IPS-15b (cell line): ENCODE measurements around the gene TXNDC17.

Source experiments
- H3K27me3 ChIP-seq: one replicate; pipeline ENCODE4 v1.6.1; 2013; ENCODE audit warnings: low read length; ENCODE audit not compliant: control insufficient read depth, insufficient read depth
- H3K36me3 ChIP-seq: one replicate; pipeline ENCODE4 v1.6.1; 2013; ENCODE audit warnings: low read length; ENCODE audit not compliant: control insufficient read depth, insufficient read depth
- H3K4me1 ChIP-seq: one replicate; pipeline ENCODE4 v1.6.1; 2013; ENCODE audit warnings: mild to moderate bottlenecking, low read length; ENCODE audit not compliant: control insufficient read depth, insufficient read depth
- H3K4me3 ChIP-seq: one replicate; pipeline ENCODE4 v1.5.1; 2013; ENCODE audit warnings: low read depth, low read length
- H3K9ac ChIP-seq: one replicate; pipeline ENCODE4 v1.6.1; 2013; ENCODE audit warnings: low read depth, mild to moderate bottlenecking, low read length
- H3K9me3 ChIP-seq: one replicate; pipeline ENCODE4 v1.6.1; 2013; ENCODE audit warnings: mild to moderate bottlenecking, low read length; ENCODE audit not compliant: control insufficient read depth, insufficient read depth

The TXNDC17 gene

GRCh38 chr17:6608321-6608720, 32.5 kb upstream of the TXNDC17 start:
- H3K4me1 ChIP-seq = no peaks in the 10 kb centered on the region
- H3K9ac ChIP-seq = no peak overlapping the region
- H3K4me3 ChIP-seq = no peak overlapping the region
- H3K9me3 ChIP-seq = no peaks in the 10 kb centered on the region
- peaks cover 16% of the 10 kb centered on the region for H3K36me3 ChIP-seq
- no peaks in the 10 kb centered on the region for H3K27me3 ChIP-seq

DNA sequence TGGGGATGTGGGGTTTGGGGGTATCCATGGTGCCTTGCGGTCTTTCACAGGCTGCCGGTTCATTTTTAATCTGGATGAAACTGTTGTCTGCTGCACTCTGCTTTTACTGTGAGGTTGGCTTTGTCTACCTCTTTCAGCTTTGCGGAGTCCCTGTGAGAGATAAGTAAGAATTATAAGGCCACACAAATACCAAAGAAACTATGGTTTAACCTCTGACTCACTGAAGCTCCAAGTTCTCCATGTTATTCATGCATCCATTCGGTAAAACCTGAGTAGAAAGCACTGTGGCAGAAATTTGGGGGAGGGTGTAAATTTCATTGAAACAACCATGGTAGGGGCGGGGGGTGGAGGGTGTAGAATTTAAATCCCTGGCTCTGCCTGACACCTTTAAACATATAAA, 30.8 kb upstream of the TXNDC17 start:
- H3K4me1 ChIP-seq = no peaks in the 10 kb centered on the region
- H3K9ac ChIP-seq = no peak overlapping the region
- H3K27me3 ChIP-seq = no peaks in the 10 kb centered on the region
- H3K36me3 ChIP-seq = peaks cover 16% of the 10 kb centered on the region
- no peak overlapping the region for H3K4me3 ChIP-seq
- no peaks in the 10 kb centered on the region for H3K9me3 ChIP-seq

GRCh38 chr17:6611231-6611630, 29.6 kb upstream of the TXNDC17 start:
- Histone ChIP-seq H3K4me1 (no peaks in the 10 kb centered on the region), H3K4me3 (no peak overlapping the region), H3K9ac (no peak overlapping the region), H3K36me3 (peaks cover 12% of the 10 kb centered on the region), H3K27me3 (no peaks in the 10 kb centered on the region), H3K9me3 (no peaks in the 10 kb centered on the region)

DNA sequence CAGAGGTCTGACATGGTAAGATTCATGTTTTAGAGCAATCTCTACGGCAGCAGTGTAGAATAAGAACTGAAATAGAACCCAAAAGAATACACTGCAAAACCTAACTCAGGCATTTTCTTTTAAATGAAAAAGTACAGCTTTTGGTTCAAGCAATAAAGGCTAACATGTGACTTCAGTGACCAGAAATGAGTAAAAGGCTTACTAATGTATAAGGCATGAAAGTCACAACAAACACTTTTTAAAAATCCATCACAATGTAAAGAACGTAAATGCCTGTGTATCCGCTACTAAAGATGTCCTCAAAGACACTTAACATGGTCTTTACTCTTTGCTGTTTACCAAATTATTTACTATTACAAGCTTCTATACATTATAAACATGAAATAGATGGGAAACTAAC, 16.9 kb upstream of the TXNDC17 start:
- no peak overlapping the region for H3K9ac ChIP-seq
- H3K4me1 ChIP-seq = no peaks in the 10 kb centered on the region
- no peaks in the 10 kb centered on the region for H3K27me3 ChIP-seq
- peaks cover 10% of the 10 kb centered on the region for H3K36me3 ChIP-seq
- H3K4me3 ChIP-seq = no peak overlapping the region
- H3K9me3 ChIP-seq = no peaks in the 10 kb centered on the region

- no peaks in the 10 kb centered on the region for H3K4me1 ChIP-seq
- no peak overlapping the region for H3K9ac ChIP-seq
- H3K4me3 ChIP-seq = no peak overlapping the region
- no peaks in the 10 kb centered on the region for H3K9me3 ChIP-seq
- H3K36me3 ChIP-seq = peaks cover 8% of the 10 kb centered on the region
- H3K27me3 ChIP-seq = no peaks in the 10 kb centered on the region
Observed at GRCh38 chr17:6626616-6627015, 14.2 kb upstream of the TXNDC17 start.

DNA sequence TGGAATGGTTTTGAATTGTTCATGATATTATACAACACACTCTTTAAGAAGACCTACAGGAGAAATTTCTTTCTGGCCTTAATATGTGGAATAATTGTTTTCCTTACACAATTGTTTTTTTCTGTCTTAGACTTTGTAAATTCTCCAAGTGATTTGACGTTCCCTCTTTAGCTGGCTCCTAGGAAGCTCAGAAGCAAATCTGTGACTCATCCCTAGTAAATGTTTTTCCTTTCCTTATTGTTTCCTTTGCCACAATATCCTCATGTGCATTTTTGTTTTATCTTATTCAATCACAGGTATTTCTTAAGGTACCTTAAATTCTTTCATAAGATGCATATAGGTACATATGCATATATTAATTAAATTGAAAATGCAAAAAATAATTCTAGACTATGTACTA, 13.8 kb upstream of the TXNDC17 start:
- Histone ChIP-seq H3K9me3 (no peaks in the 10 kb centered on the region), H3K27me3 (no peaks in the 10 kb centered on the region), H3K4me1 (no peaks in the 10 kb centered on the region), H3K9ac (no peak overlapping the region), H3K4me3 (no peak overlapping the region), H3K36me3 (peaks cover 8% of the 10 kb centered on the region)

DNA sequence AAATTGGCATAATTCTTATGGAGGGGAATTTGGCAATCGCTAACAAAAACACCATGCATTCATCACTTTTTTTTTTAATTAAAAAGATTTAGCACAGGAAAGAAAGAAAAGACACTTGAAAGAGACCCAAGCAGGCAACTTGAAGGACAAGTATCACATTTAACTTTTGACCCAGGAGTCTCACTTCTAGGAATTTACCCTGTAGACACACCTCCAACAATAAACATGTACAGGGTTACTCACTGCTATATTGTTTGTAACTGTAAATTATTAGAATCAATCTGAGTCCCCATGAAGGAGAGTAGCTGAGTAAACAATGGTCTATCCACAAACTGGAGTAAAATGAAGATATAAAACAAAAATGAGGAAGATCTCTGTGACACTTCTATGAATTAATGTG, 10.5 kb upstream of the TXNDC17 start:
- no peaks in the 10 kb centered on the region for H3K4me1 ChIP-seq
- H3K4me3 ChIP-seq = no peak overlapping the region
- H3K27me3 ChIP-seq = no peaks in the 10 kb centered on the region
- H3K9me3 ChIP-seq = no peaks in the 10 kb centered on the region
- H3K36me3 ChIP-seq = peaks cover 8% of the 10 kb centered on the region
- no peak overlapping the region for H3K9ac ChIP-seq

DNA sequence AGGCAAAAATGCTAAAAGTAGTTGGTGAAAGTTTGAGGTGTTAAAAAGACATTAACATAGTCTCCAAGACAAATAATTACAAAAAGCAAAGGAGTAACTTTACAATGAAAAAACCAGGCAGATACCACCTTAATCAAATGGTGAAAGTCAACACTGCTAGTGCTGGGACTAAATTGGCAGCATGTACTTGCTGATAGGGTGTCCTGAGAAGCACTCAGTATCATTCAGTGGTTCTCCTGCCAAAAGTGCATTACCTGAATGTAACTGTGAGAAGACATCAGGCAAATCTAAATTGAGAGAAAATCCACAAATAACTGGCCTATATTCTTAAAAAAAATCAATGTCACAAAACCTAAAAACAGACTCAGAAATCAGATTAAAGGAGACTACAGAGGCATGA, 8.3 kb upstream of the TXNDC17 start:
- Histone ChIP-seq H3K4me3 (no peak overlapping the region), H3K27me3 (no peaks in the 10 kb centered on the region), H3K36me3 (peaks cover 8% of the 10 kb centered on the region), H3K4me1 (no peaks in the 10 kb centered on the region), H3K9ac (no peak overlapping the region), H3K9me3 (no peaks in the 10 kb centered on the region)

DNA sequence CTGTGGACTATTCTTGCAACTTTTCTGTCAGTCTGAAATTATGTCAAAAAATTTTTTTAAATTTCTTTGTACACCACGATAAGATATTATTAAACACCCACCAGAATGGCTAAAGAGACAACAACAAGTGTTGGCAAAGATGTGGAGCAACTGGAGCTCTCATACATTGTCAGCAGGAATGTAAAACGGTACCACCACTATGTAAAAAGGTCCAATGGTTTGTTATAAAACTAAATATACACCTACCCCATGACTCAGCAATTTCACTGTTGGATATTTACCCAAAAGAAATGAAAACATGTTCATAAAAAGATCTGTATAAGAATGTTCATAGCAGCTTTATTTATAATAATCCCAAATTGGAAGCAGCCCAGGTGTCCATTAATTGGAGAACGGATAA, 7.6 kb upstream of the TXNDC17 start:
- Histone ChIP-seq H3K4me3 (no peak overlapping the region), H3K27me3 (no peaks in the 10 kb centered on the region), H3K4me1 (no peaks in the 10 kb centered on the region), H3K9me3 (no peaks in the 10 kb centered on the region), H3K36me3 (peaks cover 4% of the 10 kb centered on the region), H3K9ac (no peak overlapping the region)

- H3K9me3 ChIP-seq = no peaks in the 10 kb centered on the region
- H3K27me3 ChIP-seq = no peaks in the 10 kb centered on the region
- H3K4me3 ChIP-seq = no peak overlapping the region
- no peaks in the 10 kb centered on the region for H3K36me3 ChIP-seq
- H3K9ac ChIP-seq = no peak overlapping the region
- no peaks in the 10 kb centered on the region for H3K4me1 ChIP-seq
Observed at GRCh38 chr17:6636105-6636504, 4.8 kb upstream of the TXNDC17 start.

DNA sequence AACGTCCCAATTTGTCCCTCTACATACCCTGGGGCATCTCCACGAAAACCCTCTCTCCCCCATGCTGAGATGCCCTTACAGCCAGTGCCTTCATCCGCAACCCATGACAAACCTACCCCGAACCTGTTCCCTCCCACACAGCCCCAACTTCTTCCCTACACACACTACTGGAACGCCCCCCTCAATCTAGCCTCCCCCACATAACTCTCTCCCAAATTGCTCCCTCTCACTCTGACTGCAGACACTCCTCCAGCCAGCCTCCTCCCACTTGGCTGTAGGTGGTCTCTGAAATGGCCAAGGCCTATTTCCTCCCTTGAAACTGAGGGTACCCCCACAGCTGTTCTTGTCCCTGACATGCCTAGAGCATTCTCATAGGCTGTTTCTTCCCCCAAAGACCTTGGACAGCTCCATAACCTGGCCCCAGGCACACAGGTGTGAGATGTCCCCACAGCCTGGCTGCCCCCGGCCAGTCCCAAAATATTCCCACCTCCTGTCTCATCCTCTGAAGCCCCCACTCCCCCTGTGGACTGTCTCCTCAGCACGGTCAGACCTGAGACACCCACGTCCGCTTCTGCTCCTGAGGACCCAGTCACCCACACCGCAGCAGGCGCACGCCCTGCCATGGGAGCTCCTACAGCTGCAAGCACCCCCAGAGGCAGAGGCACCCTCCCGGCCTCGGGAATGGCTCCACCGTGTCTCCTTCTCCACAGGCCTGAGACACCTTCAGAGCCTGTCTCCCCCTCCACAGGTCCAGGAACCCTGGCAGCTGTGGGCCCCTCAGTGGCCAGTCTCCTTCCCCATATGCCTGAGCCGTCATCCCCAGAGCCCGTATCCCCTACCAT, 4.0 kb upstream of the TXNDC17 start:
- Histone ChIP-seq H3K9ac (no peak overlapping the region), H3K4me1 (no peaks in the 10 kb centered on the region), H3K27me3 (no peaks in the 10 kb centered on the region), H3K36me3 (no peaks in the 10 kb centered on the region), H3K9me3 (no peaks in the 10 kb centered on the region), H3K4me3 (no peak overlapping the region)

DNA sequence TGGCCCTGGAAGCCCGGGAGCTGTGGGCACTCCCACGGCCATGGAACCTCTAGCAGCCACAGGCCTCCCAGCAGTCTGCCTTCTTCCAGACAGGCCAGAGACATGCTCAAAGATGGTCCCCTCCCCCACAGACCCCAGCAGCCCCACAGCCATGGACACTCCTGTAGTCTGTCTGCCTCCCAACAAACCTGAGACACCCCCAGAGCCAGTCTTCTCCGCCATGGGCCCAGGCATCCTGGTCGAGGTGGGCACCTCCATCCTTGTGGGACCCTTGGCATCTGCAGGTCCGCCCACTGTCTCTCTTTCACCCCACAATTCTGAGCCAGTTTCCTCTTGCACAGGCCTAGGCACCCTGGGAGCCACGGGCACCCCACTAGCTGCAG, 3.4 kb upstream of the TXNDC17 start:
- H3K9me3 ChIP-seq = no peaks in the 10 kb centered on the region
- H3K36me3 ChIP-seq = no peaks in the 10 kb centered on the region
- H3K4me3 ChIP-seq = no peak overlapping the region
- no peak overlapping the region for H3K9ac ChIP-seq
- H3K27me3 ChIP-seq = no peaks in the 10 kb centered on the region
- no peaks in the 10 kb centered on the region for H3K4me1 ChIP-seq
